Kidney (tissue), 14 donors: ENCODE results near the gene HECW1. TPM values are rescaled to one million over a fixed set of nuclear protein-coding genes. Genes with fewer than 3 reads are reported as not detected.
"Not testable (repeated sequence)": the region's sequence is repeated elsewhere in the genome, so short reads cannot be mapped to it uniquely, and the experiment has no call there.

ENCODE experiments used
- DNase-seq, 5 donors: peaks; one replicate each; pipeline ENCODE4 v3.0.0-alpha.2; 2013 to 2020
- FAIRE-seq: peaks from 2 replicates; lab custom pipeline; 2012; peaks lifted over from hg19 to GRCh38; lab: Jason Lieb, UNC
- H3K27ac ChIP-seq, 2 donors: one replicate each; pipeline ENCODE4 v1.7.0; 2013; ENCODE audit warnings: low read depth in 2 of 2, low read length in 2 of 2, inconsistent platforms in 1 of 2
- H3K27me3 ChIP-seq: one replicate; pipeline ENCODE4 v1.7.1; 2013; ENCODE audit warnings: low read length, inconsistent platforms; ENCODE audit not compliant: control insufficient read depth, insufficient read depth
- H3K36me3 ChIP-seq, 3 donors: one replicate each; pipeline versions ENCODE4 v1.7.0 to v1.7.1; 2013; ENCODE audit warnings: low read length in 3 of 3, control low read depth in 1 of 3, inconsistent platforms in 1 of 3; ENCODE audit not compliant: insufficient read depth in 3 of 3, control insufficient read depth in 2 of 3
- H3K4me1 ChIP-seq, 3 donors: one replicate each; pipeline versions ENCODE4 v1.7.0 to v1.7.1; 2013; ENCODE audit warnings: low read length in 3 of 3, inconsistent platforms in 1 of 3, low read depth in 1 of 3; ENCODE audit not compliant: control insufficient read depth in 2 of 3, insufficient read depth in 2 of 3
- H3K4me3 ChIP-seq, 3 donors: one replicate each; pipeline versions ENCODE4 v1.7.0 to v1.8.1; 2013; ENCODE audit warnings: low read length in 3 of 3, control low read depth in 1 of 3, inconsistent platforms in 1 of 3
- H3K9ac ChIP-seq, 3 donors: one replicate each; pipeline versions ENCODE4 v1.7.0 to v1.7.1; 2013; ENCODE audit warnings: low read length in 3 of 3, control low read depth in 1 of 3, inconsistent platforms in 1 of 3
- H3K9me3 ChIP-seq, 3 donors: one replicate each; pipeline versions ENCODE4 v1.7.0 to v1.7.1; 2013; ENCODE audit warnings: low read length in 3 of 3, control low read depth in 1 of 3, inconsistent platforms in 1 of 3; ENCODE audit not compliant: control insufficient read depth in 2 of 3, insufficient read depth in 1 of 3
- CTCF ChIP-seq: IDR thresholded peaks from 3 replicates; pipeline ENCODE4 v1.5.1; 2012; ENCODE audit warnings: mild to moderate bottlenecking, moderate library complexity, borderline replicate concordance; ENCODE audit not compliant: insufficient read depth; ENCODE audit errors: extremely low read depth
- intact Hi-C: fragments of 100-400 bp; cut with DNase I; formaldehyde crosslinking; loops from one replicate; pipeline ENCODE4 v1.11.1; 2022
- polyA plus RNA-seq: library from polyadenylated mRNA; stranded (reverse); fragments of 350-450 nt; fragmentation: Illumina TruSeq; extraction: RNeasy Lipid Tissue Mini Kit (QIAGEN cat#74804); gene quantifications from one replicate; pipeline ENCODE4 v1.2.3, GENCODE V29; 2014; ENCODE audit warnings: low read depth, low replicate concordance; ENCODE audit not compliant: insufficient read depth
- total RNA-seq: library from RNA; stranded (reverse); fragmentation: NEBNext Ultra II Directional; extraction: Animal tissue kit (Norgen Biotek cat#: 25700); gene quantifications from one replicate; pipeline ENCODE4 v1.2.1, GENCODE V29; 2021
- donor health status: control.
- donor health status: control.
- donor health status: control.
- donor health status: control.
- donor health status: control.
- donor health status: DM: yes; HTN: yes; CAD: no.
- donor health status: Normal renal cell carcinoma (clear cell type).

Gene HECW1
- total and polyA plus RNA-seq, 2 donors from 2014 or later: 0.50 to 7.5 TPM

- TF ChIP-seq CTCF: no peak
- Histone ChIP-seq H3K4me3 (no peak overlapping the region), H3K9me3 (no peaks in the 10 kb centered on the region), H3K4me1 (no peaks in the 10 kb centered on the region), H3K9ac (no peak overlapping the region), H3K36me3 (no peaks in the 10 kb centered on the region), H3K27ac (no peak overlapping the region), H3K27me3 (no peaks in the 10 kb centered on the region)
- DNase-seq: no peak
- intact Hi-C loops: no loop called here
- FAIRE-seq: no peak
These were observed 99.2 kb downstream of the HECW1 start for GRCh38 chr7:43211693-43212092.

- TF ChIP-seq CTCF: no peak
- H3K4me3 ChIP-seq: no peak overlapping the region
- H3K27ac ChIP-seq: no peak overlapping the region
- no peaks in the 10 kb centered on the region for H3K27me3 ChIP-seq
- H3K36me3 ChIP-seq: no peaks in the 10 kb centered on the region
- FAIRE-seq: no peak
- no peak for DNase-seq
- intact Hi-C loops: no loop called here
- H3K9me3 ChIP-seq: no peaks in the 10 kb centered on the region
- H3K4me1 ChIP-seq: no peaks in the 10 kb centered on the region
- no peak overlapping the region for H3K9ac ChIP-seq
These were observed 100.5 kb downstream of the HECW1 start for GRCh38 chr7:43212921-43213320.

- H3K27ac ChIP-seq: no peak overlapping the region
- TF ChIP-seq CTCF: no peak
- no peaks in the 10 kb centered on the region for H3K27me3 ChIP-seq
- no peaks in the 10 kb centered on the region for H3K4me1 ChIP-seq
- FAIRE-seq (no peak), DNase-seq (no peak)
- intact Hi-C loops: no loop called here
- H3K9me3 ChIP-seq: no peaks in the 10 kb centered on the region
- no peak overlapping the region for H3K4me3 ChIP-seq
- no peak overlapping the region for H3K9ac ChIP-seq
- H3K36me3 ChIP-seq: no peaks in the 10 kb centered on the region
These were observed 102.6 kb downstream of the HECW1 start for GRCh38 chr7:43215061-43215460.

- DNase-seq: no peak
- Histone ChIP-seq H3K27me3 (no peaks in the 10 kb centered on the region), H3K4me3 (no peak overlapping the region), H3K36me3 (no peaks in the 10 kb centered on the region), H3K9me3 (no peaks in the 10 kb centered on the region), H3K4me1 (no peaks in the 10 kb centered on the region), H3K9ac (no peak overlapping the region), H3K27ac (no peak overlapping the region)
- no peak for FAIRE-seq
- no peak for TF ChIP-seq CTCF
- intact Hi-C loops: no loop called here
These were observed 104.6 kb downstream of the HECW1 start for GRCh38 chr7:43217055-43217454.

GRCh38 chr7:43218901-43219300 lies 106.5 kb downstream of the HECW1 start:
- H3K9me3 ChIP-seq, H3K4me1 ChIP-seq, DNase-seq, H3K9ac ChIP-seq, intact Hi-C loops, H3K27me3 ChIP-seq, H3K4me3 ChIP-seq, H3K36me3 ChIP-seq, FAIRE-seq, H3K27ac ChIP-seq: not testable (repeated sequence)
